Measurements from ENCODE around the gene CMTR2. TPM values are rescaled to one million over a fixed set of nuclear protein-coding genes. Genes with fewer than 3 reads are reported as not detected.

CMTR2 gene
- total RNA-seq, 1 experiment from 2014 or later = 26.8 TPM

GRCh38 chr16:71258372-71258771, 30.8 kb downstream of the CMTR2 start:
- Histone ChIP-seq H3K4me2 (ENCODE audit: low read length) (no peak overlapping the region), H3K4me1 (ENCODE audit: control insufficient read depth in 1 of 2, insufficient read depth in 2 of 2, low read length in 2 of 2) (no peaks in the 10 kb centered on the region), H3K36me3 (ENCODE audit: control insufficient read depth in 1 of 2, insufficient read depth in 2 of 2, low read length in 2 of 2) (no peaks in the 10 kb centered on the region), H2AFZ (ENCODE audit: low read depth, low read length, poor library complexity, severe bottlenecking) (no peak overlapping the region), H3K9ac (ENCODE audit: low read length) (no peak overlapping the region), H3K9me3 (ENCODE audit: control insufficient read depth in 1 of 2, insufficient read depth in 1 of 2, low read depth in 1 of 2, low read length in 2 of 2) (no peaks in the 10 kb centered on the region), H4K20me1 (ENCODE audit: insufficient read depth) (no peaks in the 10 kb centered on the region), H3K27ac (ENCODE audit: low read depth, low read length) (no peak overlapping the region), H3K79me2 (ENCODE audit: insufficient read depth, low read length) (no peaks in the 10 kb centered on the region), H3K9me2 (ENCODE audit: insufficient read depth) (no peaks in the 10 kb centered on the region), H3K4me3 (replicated peaks in 1 of 2; ENCODE audit: low read depth in 1 of 2, low read length in 2 of 2) (no peak overlapping the region), H3K27me3 (ENCODE audit: insufficient read depth, low read length) (0 out of 2 replicates have a peak, but pooled peaks cover 7% of the 10 kb centered on the region)
- TF ChIP-seq TCF7L2 (IDR thresholded peaks at IDR 0.05; ENCODE audit: borderline replicate concordance, extremely low read depth, insufficient read depth, insufficient read length) (no peak), ZFX (IDR thresholded peaks at IDR 0.05) (no peak), SRF (IDR thresholded peaks at IDR 0.05; ENCODE audit: low read depth) (no peak), ATF3 (IDR thresholded peaks at IDR 0.05) (no peak), EZH2phosphoT487 (IDR thresholded peaks at IDR 0.05; ENCODE audit: borderline replicate concordance) (no peak), FOSL1 (IDR thresholded peaks at IDR 0.05; ENCODE audit: low read depth) (no peak), REST (IDR thresholded peaks at IDR 0.05; ENCODE audit: low read depth) (no peak), POLR2A (IDR thresholded peaks at IDR 0.05; ENCODE audit: borderline replicate concordance, extremely low read depth, insufficient read depth, insufficient read length) (no peak), ELF1 (IDR thresholded peaks at IDR 0.05; ENCODE audit: borderline replicate concordance, low read depth) (no peak), EZH2 (IDR thresholded peaks at IDR 0.05) (no peak), EGR1 (IDR thresholded peaks at IDR 0.05; ENCODE audit: low read depth) (no peak), CEBPB (IDR thresholded peaks at IDR 0.05; ENCODE audit: low read depth) (no peak), JUND (IDR thresholded peaks at IDR 0.05) (no peak), SIN3A (IDR thresholded peaks at IDR 0.05; ENCODE audit: low read depth) (no peak), RAD21 (IDR thresholded peaks at IDR 0.05; ENCODE audit: low read depth) (no peak), YY1 (IDR thresholded peaks at IDR 0.05; ENCODE audit: extremely low read depth, insufficient replicate concordance, low read depth, low read length) (no peak), POLR2AphosphoS5 (IDR thresholded peaks at IDR 0.05; ENCODE audit: low read depth, low read length) (no peak), MAX (IDR thresholded peaks at IDR 0.05) (no peak)
- DNase-seq (ENCODE audit: low read depth, low spot score) = no peak
- ChIA-PET POLR2A (no interaction called here), RAD21 (ENCODE audit: low non-redundant PET in 1 of 2, low total read pairs in 2 of 2, uncharacterized antibody in 2 of 2, unreplicated experiment in 2 of 2) (no interaction called here), CTCF (no interaction called here)
- intact Hi-C loops (cut with micrococcal nuclease) = no loop called here
- ATAC-seq = no peak
- BruUV-seq (replicated peaks) = no TSS peak

All from HCT116 (cell line).